Femur (tissue), 1 donor: Measurements from ENCODE around the gene OR4P4.

Source experiments
- DNase-seq: peaks from one replicate; pipeline ENCODE4 v3.0.0-alpha.2; 2017

OR4P4 gene

GRCh38 chr11:55634813-55635212 is at the start of gene OR4P4:
OR4P4 (plus strand) TSS chr11:55635113.
- DNase-seq = no peak

GRCh38 chr11:55607545-55607944 is 27.4 kb upstream of the OR4P4 start, which contains the start of gene OR4C11:
OR4C11 (minus strand) TSS chr11:55607645; CDS start chr11:55604373, 3,272 bp downstream.
- DNase-seq = no peak

- DNase-seq = no peak
Measured at GRCh38 chr11:55624531-55624930, 10.4 kb upstream of the OR4P4 start.

- no peak for DNase-seq
Measured at GRCh38 chr11:55648027-55648426, 13.1 kb downstream of the OR4P4 start, which contains the start of gene OR4S2. OR4S2 (plus strand) TSS chr11:55648327; CDS start chr11:55650904, 2,577 bp downstream.

GRCh38 chr11:55652560-55652959 is 17.6 kb downstream of the OR4P4 start:
- DNase-seq = no peak

GRCh38 chr11:55655096-55655495 is 20.2 kb downstream of the OR4P4 start:
- no peak for DNase-seq

- DNase-seq = no peak
Measured at GRCh38 chr11:55658031-55658573, 23.2 kb downstream of the OR4P4 start.

GRCh38 chr11:55658608-55659007 is 23.7 kb downstream of the OR4P4 start:
- no peak for DNase-seq

- DNase-seq = no peak
Measured at GRCh38 chr11:55661901-55662300, 27.0 kb downstream of the OR4P4 start, which contains the start of gene OR4C6. OR4C6 (plus strand) TSS chr11:55662201; CDS start chr11:55665167, 2,966 bp downstream.

- no peak for DNase-seq
Measured at GRCh38 chr11:55669376-55669775, 34.5 kb downstream of the OR4P4 start.

- DNase-seq = no peak
Measured at GRCh38 chr11:55673860-55674259, 38.9 kb downstream of the OR4P4 start.
